Activated T-cell treated with anti-CD3 and anti-CD28 coated beads for 48 hours (primary cell): ENCODE measurements around the gene AGAP1.

ENCODE experiments used
- DNase-seq: peaks from one replicate; pipeline ENCODE4 v3.0.0-alpha.2; 2020; ENCODE audit warnings: low read depth

AGAP1 gene

DNA sequence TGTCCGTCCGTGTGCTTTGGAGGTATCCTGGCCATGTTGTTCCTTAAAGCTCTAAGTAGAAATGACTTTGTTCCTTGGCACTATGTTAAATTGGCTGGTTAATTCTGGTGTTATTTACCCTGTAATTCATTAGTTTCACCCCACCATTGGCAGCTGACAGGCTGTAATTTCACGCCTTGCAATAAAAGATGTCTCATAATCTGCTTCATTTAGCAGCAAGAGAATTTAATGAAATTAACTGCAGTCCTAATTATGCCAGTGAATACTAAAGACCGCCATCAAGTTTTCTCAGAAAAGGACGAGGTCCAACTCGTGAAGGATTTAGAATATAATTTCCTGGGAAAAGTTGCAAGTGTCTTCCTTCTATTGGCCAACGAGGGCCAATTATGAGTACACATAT lies 355.1 kb downstream of the AGAP1 start:
- DNase-seq = no peak

DNA sequence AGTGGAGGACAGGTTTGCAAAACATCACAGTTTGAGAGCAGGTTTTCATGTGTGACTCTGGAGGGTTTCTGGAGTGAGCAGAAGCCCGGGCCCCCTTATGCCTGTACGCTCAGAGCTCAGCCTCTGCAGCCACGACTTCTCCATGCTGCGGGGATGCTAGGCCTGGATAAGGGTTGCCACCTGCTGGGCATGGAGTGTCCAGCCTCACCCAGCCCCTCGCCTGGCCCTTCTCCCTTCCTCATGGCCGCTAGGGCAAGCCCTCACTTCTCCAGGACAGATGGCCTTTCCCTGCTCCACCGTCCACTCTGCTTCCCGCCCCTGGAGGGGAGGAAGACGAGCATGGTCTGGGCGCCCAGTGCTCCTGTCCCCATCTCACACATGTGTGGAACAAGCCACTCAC lies 355.6 kb downstream of the AGAP1 start:
- DNase-seq = no peak

DNA sequence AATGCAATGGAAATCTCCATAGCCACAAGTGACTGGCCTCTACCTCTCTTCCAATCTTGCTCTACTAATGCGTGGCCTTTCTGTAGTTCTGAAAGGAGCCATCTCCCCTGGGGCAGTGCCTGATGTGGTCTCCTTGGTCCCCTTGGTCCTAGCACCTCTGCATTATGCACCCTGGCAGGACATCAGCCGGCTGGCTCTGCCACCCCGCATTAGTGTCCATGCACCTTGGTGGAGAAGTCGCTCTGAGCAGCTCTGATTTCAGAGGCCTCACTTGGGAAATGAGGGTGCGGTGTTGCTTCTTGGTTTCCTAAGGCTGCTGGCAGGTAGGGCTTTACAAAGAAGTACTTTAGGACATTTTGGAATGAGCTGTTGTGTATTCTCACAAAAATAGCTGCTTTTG lies 356.4 kb downstream of the AGAP1 start:
- no peak for DNase-seq

DNA sequence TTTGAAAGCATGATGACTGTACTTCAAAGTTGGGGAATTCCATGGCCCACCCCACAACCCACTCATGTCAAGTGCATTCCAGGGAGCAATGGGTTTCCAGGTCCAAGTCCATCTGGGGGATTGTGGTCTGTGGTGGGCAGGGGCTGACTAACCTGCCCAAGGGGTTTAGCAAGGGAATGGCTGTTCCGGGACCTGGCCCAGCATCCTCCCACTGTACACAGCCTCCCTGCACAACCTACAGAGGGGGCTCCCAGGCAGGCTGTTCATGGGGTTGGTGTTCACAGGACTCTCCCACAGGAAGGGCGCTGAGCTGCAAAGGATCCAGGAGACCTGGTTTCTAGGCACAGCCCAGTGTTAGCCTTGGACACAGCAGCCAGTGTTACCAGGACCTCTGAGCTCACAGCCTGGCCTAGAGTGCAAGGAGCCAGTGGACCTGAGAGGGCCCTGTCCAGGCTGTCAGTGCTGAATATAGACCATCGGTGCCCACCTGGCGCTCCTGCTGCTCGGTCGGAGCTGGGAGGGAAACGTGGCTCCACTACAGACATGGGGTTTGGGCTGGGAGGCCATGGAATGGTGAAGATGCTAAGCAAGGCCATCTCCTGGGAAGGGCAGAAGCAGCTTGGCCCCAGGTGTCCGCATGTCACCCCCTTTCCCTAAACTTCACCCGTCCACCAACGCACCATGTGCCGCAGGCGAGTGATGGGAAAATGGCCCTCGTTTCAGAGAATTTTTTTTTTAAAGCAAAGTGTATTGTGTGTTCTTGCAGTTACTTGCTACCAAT lies 357.1 kb downstream of the AGAP1 start:
- DNase-seq = no peak

DNA sequence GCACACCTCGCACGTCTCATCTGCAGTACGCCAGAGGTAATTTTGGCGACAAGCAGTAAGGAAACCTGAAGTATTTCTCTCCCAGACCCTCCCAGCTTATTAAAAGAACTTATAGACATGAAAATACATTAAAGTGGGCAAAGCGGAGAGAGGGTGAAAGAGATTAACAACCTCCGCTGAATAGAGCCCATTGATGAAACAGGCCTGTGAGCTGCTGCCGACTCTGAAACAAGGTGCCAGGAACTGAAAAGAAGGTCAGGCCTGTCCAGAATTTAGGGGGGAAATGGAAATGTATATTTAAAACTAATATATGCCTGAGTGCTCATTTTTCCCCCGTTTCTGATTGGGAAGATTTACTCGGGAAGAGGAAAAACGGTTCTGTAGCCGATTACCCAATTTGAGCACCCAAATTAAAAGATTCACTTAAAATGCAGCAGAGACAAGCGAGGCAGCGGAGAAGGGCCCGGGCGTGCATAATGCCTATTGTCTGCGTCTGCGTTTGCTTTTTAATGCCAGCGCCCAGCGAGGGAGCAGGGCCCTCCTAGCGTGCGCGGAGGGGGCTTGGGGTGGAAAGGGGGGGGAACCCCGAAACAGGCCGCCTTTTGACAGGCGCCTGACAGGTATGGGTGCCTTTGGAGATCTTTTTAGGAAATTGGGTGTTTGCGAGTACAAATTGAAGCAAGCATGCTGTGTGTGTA lies 358.1 kb downstream of the AGAP1 start:
- DNase-seq = no peak

DNA sequence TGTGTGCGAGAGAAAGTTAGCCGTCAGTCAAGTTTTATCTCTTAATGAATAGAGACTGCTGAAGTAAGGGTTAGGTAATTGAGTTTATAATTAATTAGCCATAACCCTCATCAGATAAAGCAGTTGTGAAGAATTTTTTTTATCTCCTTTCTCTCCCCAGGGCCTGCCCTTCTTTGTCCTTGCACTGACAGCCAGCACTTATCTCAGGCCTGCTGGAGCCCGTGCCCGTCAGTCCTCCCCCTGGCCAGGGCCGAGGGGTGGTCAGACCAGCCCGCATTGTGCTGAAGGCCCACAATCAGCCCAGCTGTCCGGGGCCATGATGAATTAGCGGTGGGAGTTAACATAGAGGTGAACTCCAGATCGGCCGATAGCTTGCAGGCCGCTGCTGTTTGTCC lies 358.7 kb downstream of the AGAP1 start:
- DNase-seq = no peak

DNA sequence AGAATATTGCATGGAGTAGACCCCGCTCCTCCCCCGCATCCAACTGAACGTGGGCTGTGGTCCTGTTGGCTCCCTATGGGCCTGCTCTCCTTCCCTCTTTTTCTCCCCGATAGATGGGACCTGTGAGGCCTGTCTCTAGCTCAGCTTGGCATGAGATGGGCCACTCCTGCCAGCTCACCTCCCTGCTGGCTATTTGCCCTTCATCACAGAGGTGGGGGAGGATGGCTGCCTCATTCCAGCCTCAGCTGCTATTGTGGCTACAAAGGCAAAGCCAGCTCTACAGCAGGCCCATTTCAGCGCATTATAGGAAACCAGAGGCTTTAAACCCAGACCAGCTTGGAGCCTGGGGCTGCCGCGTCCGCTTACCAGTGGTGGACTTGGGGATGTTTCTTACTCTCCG lies 360.4 kb downstream of the AGAP1 start:
- DNase-seq = no peak

DNA sequence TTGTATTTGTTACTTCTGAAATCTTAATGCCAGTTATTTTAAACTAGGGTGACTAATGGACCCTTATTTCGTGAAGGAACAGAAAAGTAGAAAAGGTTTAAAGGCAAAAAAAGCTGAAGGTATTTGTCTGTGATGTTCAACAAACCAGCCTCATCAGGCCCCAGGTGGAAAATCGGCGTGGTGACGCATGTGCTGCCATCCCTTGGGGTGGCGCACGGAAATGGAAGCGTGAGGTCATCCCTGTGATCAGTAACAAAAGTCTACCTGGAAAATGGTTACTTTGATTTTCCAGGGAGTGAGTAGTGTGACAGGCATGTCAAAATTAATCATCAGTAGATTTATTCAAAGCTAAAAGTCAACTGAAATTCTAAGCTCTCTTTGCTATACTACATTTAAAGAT lies 361.2 kb downstream of the AGAP1 start:
- no peak for DNase-seq

DNA sequence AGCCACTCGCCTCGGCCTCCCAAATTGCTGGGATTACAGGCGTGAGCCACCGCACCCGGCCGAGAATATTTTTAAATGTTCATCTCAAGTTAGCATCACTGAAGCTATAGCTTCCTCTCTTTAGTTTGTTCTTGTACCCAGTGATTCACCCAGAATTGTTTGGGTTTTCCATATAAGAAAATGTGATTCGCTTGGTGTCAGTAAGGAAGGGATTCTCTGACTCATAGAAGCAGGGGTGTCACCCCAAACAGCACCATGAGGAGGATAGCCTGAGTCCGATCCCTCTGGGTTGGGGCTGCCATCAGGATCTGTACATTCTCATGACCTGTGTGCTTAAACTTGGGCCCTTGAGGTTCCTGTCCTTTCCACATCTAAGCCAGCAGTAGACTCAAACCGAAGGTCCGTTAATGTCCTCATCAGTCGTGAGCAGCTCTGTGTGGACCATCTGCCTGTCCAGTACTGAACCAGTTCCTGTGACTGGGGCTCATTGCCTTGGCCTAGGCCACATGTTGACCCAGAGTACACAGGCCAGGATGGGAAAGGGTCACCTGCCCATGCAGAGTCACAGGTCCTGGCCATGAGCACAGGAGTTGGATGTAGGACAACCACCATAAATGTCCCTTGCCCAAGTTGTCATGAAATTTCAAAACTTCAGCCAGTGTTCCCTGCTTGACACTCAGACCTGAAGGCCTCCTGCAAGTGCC lies 362.5 kb downstream of the AGAP1 start:
- DNase-seq = no peak

DNA sequence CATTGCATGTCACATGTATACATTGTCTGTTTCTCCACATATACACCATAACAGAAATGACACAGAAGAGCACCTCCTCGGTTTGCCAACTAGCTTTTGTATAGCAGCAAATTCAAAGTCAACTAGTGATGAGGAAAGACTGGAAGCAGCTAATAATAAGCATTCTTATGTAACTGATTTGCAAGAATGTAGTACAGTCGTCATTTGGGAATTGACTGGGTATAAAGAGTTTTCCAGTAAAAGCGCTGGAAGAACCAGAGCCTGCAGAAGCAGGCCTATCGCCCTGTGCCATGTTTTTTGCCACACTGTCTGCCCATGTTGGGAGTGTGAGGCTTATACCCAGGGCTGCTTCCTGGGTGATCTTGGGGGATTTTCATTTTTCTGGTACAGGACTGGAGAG lies 363.8 kb downstream of the AGAP1 start:
- no peak for DNase-seq

DNA sequence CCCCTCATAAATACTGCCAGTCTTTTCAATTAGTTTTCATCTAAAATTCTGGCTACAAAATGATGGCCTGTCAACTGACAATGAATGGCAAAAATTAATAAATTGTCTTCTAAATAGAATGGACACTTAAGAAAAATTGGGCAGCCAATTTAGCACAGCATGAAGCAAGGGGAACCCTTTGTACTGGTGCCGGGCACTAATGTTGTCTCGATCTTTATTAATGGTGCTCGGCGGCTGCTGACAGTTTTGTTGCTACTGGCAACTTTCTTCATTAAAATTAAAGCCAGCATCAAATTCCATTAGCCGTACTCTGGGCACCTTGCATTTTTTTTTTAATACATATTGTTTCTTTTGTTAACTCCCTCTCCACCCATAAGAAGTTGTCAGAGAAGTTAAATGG lies 365.0 kb downstream of the AGAP1 start:
- DNase-seq = no peak

DNA sequence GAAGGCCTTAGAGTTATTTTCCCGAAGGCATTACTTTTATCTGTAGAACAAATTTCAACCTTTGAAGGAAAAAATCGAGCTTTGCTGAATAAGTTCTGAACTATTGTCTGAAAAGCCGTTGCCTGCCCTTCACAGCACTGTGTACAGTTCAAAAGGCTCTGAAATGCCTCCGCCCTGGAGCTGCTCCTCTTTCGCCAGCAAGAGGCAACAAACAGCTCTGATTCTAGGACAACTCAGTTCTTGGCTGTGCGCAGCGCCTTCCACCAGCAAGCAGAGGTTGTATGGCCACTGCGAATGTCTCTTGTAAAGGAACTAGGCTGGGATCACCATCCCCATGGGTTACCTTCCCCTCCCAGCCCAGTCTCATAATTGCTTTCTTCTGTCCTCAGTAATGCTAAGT lies 365.8 kb downstream of the AGAP1 start:
- no peak for DNase-seq

DNA sequence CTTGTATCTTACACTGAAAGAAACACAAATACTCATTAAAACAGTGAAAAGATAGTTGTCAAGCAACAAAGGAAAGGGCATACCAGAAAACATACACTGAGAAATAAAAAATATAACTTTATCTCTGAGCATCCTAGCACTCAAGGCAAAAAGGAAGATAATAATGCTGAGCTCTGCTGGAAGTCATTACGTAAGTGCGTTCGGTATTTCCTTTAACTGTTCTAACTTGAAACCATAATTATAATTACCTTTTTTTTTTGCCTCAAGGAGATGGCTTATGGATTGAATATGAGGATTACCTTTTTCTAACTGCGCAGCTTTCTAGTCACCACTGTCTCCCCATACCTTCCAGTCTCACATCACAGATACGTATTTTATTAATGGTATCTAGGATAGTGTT lies 366.3 kb downstream of the AGAP1 start:
- DNase-seq = no peak

DNA sequence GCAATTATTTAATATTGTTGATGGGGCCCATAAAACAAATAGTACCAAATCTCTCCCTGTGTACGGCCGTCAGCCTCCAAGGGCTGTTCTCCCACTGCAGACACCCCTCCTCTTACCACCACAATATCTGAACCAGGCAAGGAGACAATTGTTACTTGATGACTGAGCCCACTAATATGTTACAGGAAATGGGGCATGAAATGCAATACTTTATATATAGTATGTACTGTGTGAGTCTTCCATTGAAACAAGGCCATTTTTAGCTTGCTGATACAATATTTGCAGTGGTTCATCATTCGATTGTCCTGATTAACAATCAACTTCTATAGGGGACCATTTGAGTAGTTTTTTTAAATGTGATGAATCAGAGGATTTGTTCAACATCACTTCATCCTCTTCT lies 367.0 kb downstream of the AGAP1 start:
- no peak for DNase-seq

DNA sequence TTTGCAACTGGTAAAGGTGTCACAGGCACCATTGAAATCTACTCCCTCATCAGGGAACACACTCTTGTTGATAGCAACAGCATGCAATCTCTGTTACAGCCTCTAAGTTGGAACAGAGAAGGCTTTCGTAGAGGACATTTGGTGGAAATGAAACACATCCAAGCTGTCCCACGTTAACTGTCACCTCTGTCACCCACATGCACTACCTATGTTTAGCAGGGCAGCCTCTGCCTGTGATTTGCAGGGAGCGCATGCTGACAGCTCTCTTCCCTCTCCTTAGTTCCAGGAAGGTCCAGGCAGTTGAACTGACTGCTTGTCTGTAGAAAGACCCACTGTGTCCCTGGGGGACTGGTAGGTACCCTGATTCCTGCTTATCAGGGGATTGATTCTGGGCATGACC lies 367.5 kb downstream of the AGAP1 start:
- no peak for DNase-seq

DNA sequence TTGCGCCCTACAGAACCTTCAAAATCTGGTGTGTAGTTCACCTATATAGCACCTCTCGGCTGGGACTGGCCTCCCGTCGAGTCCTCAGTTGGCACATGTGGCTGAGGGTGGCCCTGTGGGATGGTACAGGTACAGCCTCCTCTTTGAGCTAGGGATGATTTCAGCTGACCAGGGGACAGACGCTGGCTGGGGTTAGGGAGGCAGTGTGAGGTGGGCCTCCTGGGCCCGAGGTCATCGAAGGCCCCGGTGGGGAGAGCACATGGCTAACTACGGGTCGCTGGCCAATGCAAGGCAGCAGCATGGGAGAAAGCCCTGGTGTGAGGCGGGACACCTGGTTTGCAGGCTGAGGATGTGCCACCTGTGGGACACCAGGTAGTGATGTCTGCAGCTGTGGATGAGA lies 369.6 kb downstream of the AGAP1 start:
- no peak for DNase-seq

DNA sequence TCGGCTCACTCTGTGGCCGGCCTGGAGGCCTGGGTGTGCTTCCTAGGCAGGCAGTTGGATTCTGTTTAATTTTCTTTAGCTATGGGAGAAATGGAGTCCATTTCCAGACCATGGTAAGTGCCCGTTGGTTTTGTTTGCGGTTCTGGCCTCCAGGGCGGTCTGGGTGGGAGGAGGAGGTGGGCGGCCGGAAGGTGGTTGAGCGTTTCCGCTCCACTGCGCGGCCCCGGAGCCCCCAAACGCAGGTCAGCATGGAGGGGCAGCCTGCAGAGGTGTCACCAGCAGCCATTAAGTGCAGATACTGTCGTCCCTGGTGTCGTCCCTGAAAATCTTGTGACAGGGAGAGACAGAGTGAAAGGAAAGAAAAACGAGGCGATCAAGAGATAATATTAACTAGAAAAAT lies 370.5 kb downstream of the AGAP1 start:
- no peak for DNase-seq

DNA sequence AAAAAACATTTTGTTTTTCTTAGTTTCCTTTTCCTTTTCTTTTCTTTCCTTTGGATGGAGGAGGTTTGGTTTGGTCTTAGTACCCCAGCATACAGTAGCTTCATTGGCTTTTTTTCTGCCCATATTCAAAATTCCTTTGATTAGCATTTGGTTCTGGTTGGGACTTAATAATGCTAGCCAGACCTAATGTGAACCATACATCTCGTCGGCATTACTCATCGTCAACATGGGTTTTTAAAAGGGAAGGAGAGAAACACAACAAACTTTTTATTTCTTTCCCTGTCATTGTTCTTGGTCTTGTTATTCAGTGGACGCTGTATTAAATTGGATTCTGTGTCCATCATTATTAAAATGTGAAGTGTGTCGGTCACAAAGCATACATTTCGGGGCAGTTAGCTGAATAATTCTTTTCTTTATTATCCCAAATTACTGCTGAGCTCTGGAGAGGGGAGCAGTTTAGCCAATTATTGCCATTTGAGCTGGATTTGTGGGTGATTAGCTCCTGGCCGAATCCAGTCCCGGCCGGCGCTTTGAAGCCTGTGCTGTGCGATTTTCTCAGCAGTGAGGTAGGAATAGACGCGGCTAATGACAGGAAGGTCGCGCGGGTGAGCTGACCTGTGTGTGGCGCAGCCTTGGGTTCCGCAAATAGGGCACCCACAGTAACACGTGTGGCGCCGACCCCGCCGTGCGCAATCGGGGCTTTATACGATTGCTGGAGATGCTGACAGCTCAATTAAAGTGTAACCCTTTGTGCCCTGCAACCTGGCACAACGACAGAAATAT lies 371.1 kb downstream of the AGAP1 start:
- no peak for DNase-seq

DNA sequence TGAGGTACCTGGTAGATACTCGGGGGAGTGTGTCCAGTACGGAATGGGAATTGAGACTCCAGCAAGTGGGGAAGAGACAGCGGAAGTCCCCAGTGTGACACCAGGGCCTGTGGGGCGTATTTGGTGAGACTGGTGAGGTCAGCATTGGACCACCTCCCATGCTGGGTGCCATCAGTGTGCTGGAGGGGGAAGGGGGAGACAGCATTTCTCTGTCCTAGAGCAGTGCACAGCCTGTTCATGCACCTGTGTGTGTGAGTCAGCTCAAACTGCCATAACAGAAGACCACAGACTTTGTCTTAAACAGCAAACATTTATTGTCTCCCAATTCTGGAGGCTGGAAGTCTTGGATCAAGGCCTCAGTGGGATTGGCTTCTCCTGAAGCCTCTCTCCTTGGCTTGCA lies 372.5 kb downstream of the AGAP1 start:
- no peak for DNase-seq

DNA sequence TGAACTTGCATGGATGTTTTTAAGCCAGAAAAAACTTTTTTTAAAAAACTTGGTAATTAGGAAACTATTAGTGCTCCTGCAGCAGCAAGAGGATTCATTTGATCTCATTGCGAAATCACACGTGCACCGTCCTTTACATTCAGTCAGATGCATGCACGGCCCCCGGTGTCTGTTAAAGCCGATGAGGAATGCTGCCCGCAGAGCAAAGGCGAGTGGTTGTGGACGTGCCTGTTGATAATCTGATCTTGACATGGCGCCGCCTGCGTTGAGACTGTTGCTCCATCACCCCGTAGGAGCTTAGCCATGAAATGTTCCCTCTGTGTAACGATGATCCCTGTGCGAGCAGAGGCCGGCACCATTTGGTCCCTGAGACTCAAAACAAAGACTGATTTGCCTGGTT lies 374.4 kb downstream of the AGAP1 start:
- DNase-seq = no peak

DNA sequence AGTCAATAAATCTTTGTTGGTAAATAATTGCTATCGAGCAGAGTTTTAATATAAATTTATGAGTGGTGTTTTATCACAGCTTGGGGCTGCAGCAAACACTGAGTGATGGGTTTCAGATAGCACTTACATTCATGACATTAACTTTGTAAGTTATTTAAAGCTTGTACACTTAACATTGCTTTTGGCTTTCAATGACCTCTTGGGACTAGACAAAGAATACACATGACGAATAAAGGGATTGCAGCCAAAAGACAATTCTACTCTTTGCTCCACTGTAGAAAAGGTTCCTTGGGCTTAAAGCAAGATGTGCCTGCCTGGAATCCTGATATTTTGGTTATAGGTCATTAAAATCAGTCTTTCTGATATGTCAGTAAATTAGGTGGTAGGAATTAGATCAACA lies 374.8 kb downstream of the AGAP1 start:
- DNase-seq = no peak

DNA sequence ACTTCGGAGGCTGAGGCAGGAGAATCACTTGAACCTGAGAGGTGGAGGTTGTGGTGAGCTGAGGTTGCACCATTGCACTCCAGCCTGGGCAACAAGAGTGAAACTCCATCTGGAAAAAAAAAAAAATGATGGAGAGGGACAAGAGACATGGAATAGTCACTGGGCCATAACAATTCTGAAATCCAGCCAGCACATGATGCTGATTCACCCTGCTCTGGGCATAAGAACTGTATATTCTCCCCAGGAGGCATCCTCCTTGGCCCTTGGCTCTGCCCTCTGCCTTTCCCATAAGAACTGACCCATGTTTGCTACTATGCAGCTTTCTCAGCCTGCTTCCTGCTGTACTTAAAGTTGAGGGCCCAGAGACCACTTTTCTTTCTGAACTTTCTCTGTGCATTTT lies 376.7 kb downstream of the AGAP1 start:
- no peak for DNase-seq
